Measurements from ENCODE around the gene NAA10. TPM values are rescaled to one million over a fixed set of nuclear protein-coding genes. Genes with fewer than 3 reads are reported as not detected.

The NAA10 gene
- polyA plus RNA-seq, 1 donor from 2014 or later: 117 TPM

GRCh38 chrX:153935326-153935851 lies 552 bp upstream of the NAA10 start:
- Histone ChIP-seq H3K9me2 (ENCODE audit: insufficient read depth, low read length) (no peaks in the 10 kb centered on the region), H4K20me1 (ENCODE audit: insufficient read depth) (no peaks in the 10 kb centered on the region), H3K9ac (ENCODE audit: low read length) (peak overlapping the region; percentile 54), H3K79me2 (replicated peaks; ENCODE audit: insufficient read depth, low read length) (no peaks in the 10 kb centered on the region), H3K4me2 (ENCODE audit: low read length) (no peak overlapping the region), H2AFZ (ENCODE audit: low read depth, low read length) (no peak overlapping the region), H3K36me3 (ENCODE audit: insufficient read depth, low read length) (no peaks in the 10 kb centered on the region), H3K27me3 (ENCODE audit: insufficient read depth, low read depth, low read length) (no peaks in the 10 kb centered on the region), H3F3A (ENCODE audit: insufficient read depth, low read length, poor library complexity, severe bottlenecking) (no peaks in the 10 kb centered on the region), H3K4me3 (ENCODE audit: low read length) (peak overlapping the region; percentile 62), H3K9me3 (ENCODE audit: low read length) (no peaks in the 10 kb centered on the region), H3K27ac (ENCODE audit: low read length) (peak overlapping the region; percentile 34)
- TF ChIP-seq CTCF (IDR thresholded peaks at IDR 0.05; ENCODE audit: poor library complexity, severe bottlenecking): no peak
- TF ChIP-seq SMC3 (conservative IDR thresholded peaks at IDR 0.05; ENCODE audit: poor library complexity): no peak
- TF ChIP-seq EP300 (conservative IDR thresholded peaks at IDR 0.05; ENCODE audit: poor library complexity, severe bottlenecking): no peak
- TF ChIP-seq EZH2 (IDR thresholded peaks at IDR 0.05; ENCODE audit: borderline replicate concordance, insufficient read depth, low read length, poor library complexity, severe bottlenecking): no peak
- no peak for TF ChIP-seq RAD21 (conservative IDR thresholded peaks at IDR 0.05)
- TF ChIP-seq TAF1 (IDR thresholded peaks at IDR 0.05; ENCODE audit: low read depth): no peak

GRCh38 chrX:153934148-153934761 lies 582 bp downstream of the NAA10 start:
- Histone ChIP-seq H3K9me3 (ENCODE audit: low read length) (no peaks in the 10 kb centered on the region), H4K20me1 (ENCODE audit: insufficient read depth) (no peaks in the 10 kb centered on the region), H3K27me3 (ENCODE audit: insufficient read depth, low read depth, low read length) (no peaks in the 10 kb centered on the region), H3K4me2 (ENCODE audit: low read length) (peak overlapping the region; percentile 48), H3K79me2 (replicated peaks; ENCODE audit: insufficient read depth, low read length) (no peaks in the 10 kb centered on the region), H3K9ac (ENCODE audit: low read length) (peak overlapping the region; percentile 70), H3K9me2 (ENCODE audit: insufficient read depth, low read length) (no peaks in the 10 kb centered on the region), H3F3A (ENCODE audit: insufficient read depth, low read length, poor library complexity, severe bottlenecking) (no peaks in the 10 kb centered on the region), H2AFZ (ENCODE audit: low read depth, low read length) (no peak overlapping the region), H3K4me3 (ENCODE audit: low read length) (peak overlapping the region; percentile 73), H3K27ac (ENCODE audit: low read length) (peak overlapping the region; percentile 37), H3K36me3 (ENCODE audit: insufficient read depth, low read length) (no peaks in the 10 kb centered on the region)
- peak; percentile 15 for TF ChIP-seq RAD21 (conservative IDR thresholded peaks at IDR 0.05)
- TF ChIP-seq CTCF (IDR thresholded peaks at IDR 0.05; ENCODE audit: poor library complexity, severe bottlenecking): no peak

GRCh38 chrX:153933748-153934147 lies 1.1 kb downstream of the NAA10 start:
- no peak overlapping the region for H2AFZ ChIP-seq (ENCODE audit: low read depth, low read length)
- no peaks in the 10 kb centered on the region for H3K27me3 ChIP-seq (ENCODE audit: insufficient read depth, low read depth, low read length)
- peak overlapping the region; percentile 73 for H3K4me3 ChIP-seq (ENCODE audit: low read length)
- H4K20me1 ChIP-seq (ENCODE audit: insufficient read depth): no peaks in the 10 kb centered on the region
- H3K9me2 ChIP-seq (ENCODE audit: insufficient read depth, low read length): no peaks in the 10 kb centered on the region
- TF ChIP-seq SMC3 (conservative IDR thresholded peaks at IDR 0.05; ENCODE audit: poor library complexity): no peak
- TF ChIP-seq POLR2AphosphoS5 (IDR thresholded peaks at IDR 0.05): no peak
- no peak for TF ChIP-seq MXI1 (conservative IDR thresholded peaks at IDR 0.05; ENCODE audit: poor library complexity, severe bottlenecking)
- TF ChIP-seq CTCF (IDR thresholded peaks at IDR 0.05; ENCODE audit: poor library complexity, severe bottlenecking): no peak
- no peak for TF ChIP-seq EZH2 (IDR thresholded peaks at IDR 0.05; ENCODE audit: borderline replicate concordance, insufficient read depth, low read length, poor library complexity, severe bottlenecking)
- TF ChIP-seq RAD21 (conservative IDR thresholded peaks at IDR 0.05): no peak
- TF ChIP-seq TAF1 (IDR thresholded peaks at IDR 0.05; ENCODE audit: low read depth): no peak
- TF ChIP-seq EP300 (conservative IDR thresholded peaks at IDR 0.05; ENCODE audit: poor library complexity, severe bottlenecking): no peak
- TF ChIP-seq REST (IDR thresholded peaks at IDR 0.05; ENCODE audit: borderline replicate concordance): no peak
- H3F3A ChIP-seq (ENCODE audit: insufficient read depth, low read length, poor library complexity, severe bottlenecking): no peaks in the 10 kb centered on the region
- no peaks in the 10 kb centered on the region for H3K36me3 ChIP-seq (ENCODE audit: insufficient read depth, low read length)
- H3K4me2 ChIP-seq (ENCODE audit: low read length): no peak overlapping the region
- H3K79me2 ChIP-seq (replicated peaks; ENCODE audit: insufficient read depth, low read length): no peaks in the 10 kb centered on the region
- peak overlapping the region; percentile 70 for H3K9ac ChIP-seq (ENCODE audit: low read length)
- no peaks in the 10 kb centered on the region for H3K9me3 ChIP-seq (ENCODE audit: low read length)
- no peak overlapping the region for H3K27ac ChIP-seq (ENCODE audit: low read length)
